Stimulated activated CD4-positive, alpha-beta T cell treated with anti-CD3 and anti-CD28 coated beads, Interleukin-2, amount 100 ng/mL, for 4 hours (primary cell): ENCODE results near the gene ATP5MG.
"Not testable (repeated sequence)": the region's sequence is repeated elsewhere in the genome, so short reads cannot be mapped to it uniquely, and the experiment has no call there.

ENCODE experiments used
- DNase-seq: peaks from one replicate; pipeline ENCODE4 v3.0.0-alpha.2; 2020; ENCODE audit warnings: low read depth

ATP5MG gene

GRCh38 chr11:118401151-118401879 is at the start of gene ATP5MG:
TSS of gene ATP5MG (plus strand) at chr11:118401606. CDS start at chr11:118401666, 60 bp downstream.
- peak; percentile 90 for DNase-seq

GRCh38 chr11:118353084-118353710 is 48.2 kb upstream of the ATP5MG start:
- no peak for DNase-seq

- no peak for DNase-seq
These were observed 43.3 kb upstream of the ATP5MG start for GRCh38 chr11:118358071-118358470.

DNA sequence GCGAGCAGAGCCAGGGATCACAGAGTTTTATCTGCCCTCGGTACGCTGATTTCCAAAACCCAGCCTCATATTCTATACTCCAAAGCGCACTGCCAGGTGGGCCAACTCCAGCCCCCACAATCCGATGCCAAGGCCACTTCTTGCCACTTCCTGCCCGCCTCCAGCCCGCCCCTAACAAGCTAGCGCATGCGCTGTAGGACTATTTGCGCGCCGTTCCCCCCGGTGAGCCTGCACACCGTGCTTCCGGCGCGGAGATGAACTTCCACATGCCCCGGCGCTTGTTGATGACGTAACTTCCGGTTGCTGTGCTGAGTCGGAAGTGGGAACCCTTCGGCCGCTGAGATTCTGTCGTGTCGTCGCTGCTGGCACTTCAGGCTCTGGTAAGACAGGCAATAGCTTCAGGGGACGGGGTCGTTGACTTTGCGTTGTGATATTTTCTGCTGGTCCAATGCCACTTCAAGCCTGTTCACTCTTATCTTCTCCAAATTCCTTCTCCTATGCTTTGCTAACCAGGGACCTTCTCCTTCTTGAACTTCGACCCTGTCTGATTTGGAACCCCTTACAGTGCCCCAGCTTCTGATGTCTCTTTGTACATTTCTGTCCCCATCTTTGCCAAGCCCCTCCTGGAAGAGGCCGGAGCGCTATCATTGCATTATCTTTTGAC is 42.0 kb upstream of the ATP5MG start, which contains the start of gene UBE4A:
Gene UBE4A (plus strand): TSS at position 306 of the 664 bp plus-strand sequence. CDS start 5,481 bp downstream, outside the sequence.
- peak; percentile 98 for DNase-seq

- no peak for DNase-seq
These were observed 36.3 kb upstream of the ATP5MG start for GRCh38 chr11:118364956-118365615.

- DNase-seq, result no peak
These were observed 35.1 kb upstream of the ATP5MG start for GRCh38 chr11:118366287-118366686.

DNA sequence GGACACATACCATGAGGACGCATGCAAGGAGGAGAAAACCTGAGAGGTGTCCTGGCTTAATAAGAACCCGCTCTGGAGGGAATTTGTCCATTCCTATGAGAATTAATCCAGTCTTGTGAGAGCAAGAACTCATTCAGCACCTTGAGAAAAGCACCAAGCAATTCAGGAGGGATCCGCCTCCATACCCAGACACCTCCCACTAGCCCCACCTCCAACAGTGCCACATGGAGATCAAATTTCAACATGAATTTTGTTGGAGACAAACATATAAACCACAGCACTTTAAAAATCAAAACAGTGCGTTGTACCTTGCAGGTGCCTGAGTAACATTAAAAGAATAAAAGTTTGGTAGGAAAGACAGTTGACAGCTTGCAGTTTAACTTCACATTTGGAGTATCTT is 30.6 kb upstream of the ATP5MG start:
- DNase-seq, result no peak

DNA sequence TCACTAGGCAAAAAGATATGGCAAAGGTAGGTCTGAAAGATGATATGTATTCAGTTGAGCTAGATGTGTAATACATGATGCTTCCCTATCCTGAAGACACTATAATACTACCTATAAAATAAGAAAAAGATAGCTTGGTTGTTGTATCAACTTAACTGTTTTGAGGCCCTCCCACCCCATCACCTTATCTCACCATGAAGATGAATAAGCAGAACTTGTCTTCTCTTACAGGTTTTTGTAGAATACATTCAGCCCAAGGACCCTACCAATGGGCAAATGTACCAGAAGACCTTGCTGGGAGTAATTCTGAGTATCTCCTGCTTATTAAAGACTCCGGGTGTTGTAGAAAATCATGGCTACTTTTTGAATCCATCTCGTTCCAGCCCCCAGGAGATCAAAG is 28.1 kb upstream of the ATP5MG start:
- DNase-seq, result no peak

- DNase-seq, result no peak
These were observed 27.5 kb upstream of the ATP5MG start for GRCh38 chr11:118373871-118374270.

DNA sequence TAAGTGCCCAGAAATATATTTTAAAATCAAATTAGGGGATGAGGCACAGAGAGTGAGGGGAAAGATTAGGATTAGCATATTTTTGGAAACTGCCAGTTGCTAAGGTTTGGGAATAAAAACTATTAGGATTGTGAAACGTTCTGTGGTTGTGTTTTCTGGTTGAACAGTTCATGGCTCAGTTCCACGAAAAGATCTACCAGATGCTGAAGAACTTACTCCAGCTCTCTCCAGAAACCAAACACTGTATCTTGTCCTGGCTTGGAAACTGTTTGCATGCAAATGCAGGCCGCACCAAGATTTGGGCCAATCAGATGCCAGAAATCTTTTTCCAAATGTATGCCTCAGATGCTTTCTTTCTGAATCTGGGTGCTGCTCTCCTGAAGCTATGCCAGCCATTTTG is 26.7 kb upstream of the ATP5MG start:
- no peak for DNase-seq

DNA sequence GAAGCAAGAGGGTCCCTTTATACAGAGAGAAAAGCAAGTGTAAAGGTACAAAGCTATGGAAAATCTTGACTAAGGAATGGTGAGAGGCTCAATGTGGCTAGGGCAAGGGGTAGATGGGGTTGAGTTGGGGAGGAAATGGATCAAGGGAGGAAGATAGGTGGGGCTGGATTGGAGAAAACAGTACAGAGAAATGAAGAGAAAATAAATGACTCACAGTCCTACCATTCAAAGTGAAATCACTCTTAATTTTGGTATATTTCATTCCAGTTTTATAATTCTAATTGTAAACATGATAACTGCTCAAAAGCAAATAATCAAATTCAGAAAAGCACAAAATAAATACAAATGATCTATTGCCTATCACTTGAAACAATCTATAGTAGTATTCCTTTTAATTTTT is 25.4 kb upstream of the ATP5MG start:
- DNase-seq, result no peak

DNA sequence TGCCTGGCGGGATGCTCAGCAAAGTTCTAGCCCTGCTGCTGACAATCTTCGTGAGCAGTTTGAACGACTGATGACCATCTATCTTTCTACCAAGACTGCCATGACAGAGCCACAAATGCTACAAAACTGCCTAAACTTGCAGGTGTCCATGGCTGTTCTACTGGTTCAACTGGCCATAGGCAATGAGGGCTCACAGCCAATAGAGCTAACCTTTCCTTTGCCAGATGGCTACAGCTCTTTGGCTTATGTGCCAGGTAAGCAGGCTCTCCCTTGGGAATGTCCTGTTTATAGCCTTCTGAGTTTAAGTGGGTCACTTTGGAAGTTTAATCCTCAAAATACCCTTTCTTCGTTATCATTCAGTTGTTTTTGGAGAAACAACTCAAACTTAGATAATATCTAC is 21.9 kb upstream of the ATP5MG start:
- no peak for DNase-seq

DNA sequence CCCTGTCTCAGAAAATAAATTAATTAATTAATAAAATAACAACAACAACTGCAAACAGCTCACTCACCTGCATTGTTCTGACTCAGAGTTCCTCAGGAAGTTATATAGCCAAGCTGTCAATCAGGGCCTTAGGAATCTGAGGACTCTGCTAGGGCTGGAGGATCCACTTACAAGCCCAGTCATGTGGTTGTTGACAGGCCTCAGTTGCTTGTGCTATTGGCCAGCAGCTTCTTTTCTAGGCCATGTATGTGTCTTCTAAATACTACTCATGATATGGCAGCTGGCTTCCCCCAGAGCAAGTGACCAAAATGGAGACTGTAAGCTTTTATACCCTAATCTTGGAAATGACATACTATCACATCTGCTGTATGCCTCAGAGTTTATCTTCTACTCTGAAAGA is 20.8 kb upstream of the ATP5MG start:
- DNase-seq, result no peak

GRCh38 chr11:118382954-118383353 is 18.5 kb upstream of the ATP5MG start:
- no peak for DNase-seq

DNA sequence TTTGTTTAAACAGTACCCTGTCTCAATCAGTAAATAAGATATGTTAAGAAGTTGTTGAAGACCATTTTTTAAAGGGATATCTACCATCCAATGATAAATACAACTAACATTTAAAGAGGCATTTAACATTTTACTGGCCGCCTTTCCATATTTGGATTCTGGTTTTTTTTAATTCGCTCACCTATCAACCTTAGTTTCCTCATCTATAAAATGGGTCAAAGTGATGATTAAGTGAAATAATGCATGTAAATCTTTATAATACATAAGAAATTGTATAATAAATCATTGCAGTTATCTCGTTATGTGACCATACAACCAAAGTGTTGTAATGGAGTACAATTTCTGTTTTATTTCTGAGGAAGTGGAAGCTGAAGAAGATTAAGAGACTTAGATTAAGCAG is 17.7 kb upstream of the ATP5MG start:
- no peak for DNase-seq

- DNase-seq, result no peak
These were observed 5.3 kb upstream of the ATP5MG start for GRCh38 chr11:118396097-118396501.

DNA sequence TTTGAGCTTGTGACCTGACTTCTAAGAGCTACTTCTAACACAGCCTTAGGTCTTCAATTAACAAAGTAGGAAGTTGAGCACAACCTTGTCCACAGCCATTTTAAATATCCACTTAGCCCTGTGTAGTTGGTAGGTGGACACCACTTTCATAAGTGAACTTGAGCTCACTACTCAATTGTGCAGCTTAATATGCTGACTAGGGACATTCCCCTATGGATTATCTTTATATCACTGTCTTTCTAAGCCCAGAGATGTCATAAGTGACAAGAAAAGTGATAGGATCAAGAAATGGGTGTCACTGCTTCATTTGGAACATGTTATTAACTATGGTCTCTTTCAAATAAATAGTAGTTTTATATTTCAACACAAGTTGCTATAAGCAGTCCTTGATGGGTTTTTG is 4.0 kb upstream of the ATP5MG start:
- DNase-seq, result no peak

GRCh38 chr11:118398791-118399559 is 2.4 kb upstream of the ATP5MG start:
- DNase-seq, result peak; percentile 42

- no peak for DNase-seq
These were observed 629 bp downstream of the ATP5MG start for GRCh38 chr11:118401880-118402590.

- not testable (repeated sequence) for DNase-seq
These were observed 1.2 kb downstream of the ATP5MG start for GRCh38 chr11:118402594-118402993.

- DNase-seq, result no peak
These were observed 5.3 kb downstream of the ATP5MG start for GRCh38 chr11:118406599-118407166.
